SK-N-SH (cell line): ENCODE data around the gene VWA3B. TPM values are rescaled to one million over a fixed set of nuclear protein-coding genes. Genes with fewer than 3 reads are reported as not detected.

Source experiments
- CTCF ChIA-PET: fragments of 300-600, 350-600 bp; formaldehyde crosslinking; extraction: SDS; loops from one replicate; lab custom pipeline; 2021; lab: Yijun Ruan, JAX
- POLR2A ChIA-PET: fragments of 350-600 bp; sonication (Branson Sonifier 250); formaldehyde crosslinking; extraction: SDS; loops from one replicate; lab custom pipeline; 2020; ENCODE audit warnings: antibody characterized with exemption, inconsistent platforms; lab: Yijun Ruan, JAX
- DNase-seq: peaks from one replicate; pipeline ENCODE4 v3.0.0; 2012
- H2AFZ ChIP-seq: fragments of 200-600 bp; sonication (generic); 2 replicates; pipeline ENCODE4 v1.8.1; 2016; ENCODE audit warnings: antibody characterized with exemption, mild to moderate bottlenecking, low read depth
- H3F3A ChIP-seq: fragments of 200-600 bp; sonication (generic); replicated peaks from 2 replicates; pipeline ENCODE3; 2016; ENCODE audit warnings: antibody characterized with exemption, mild to moderate bottlenecking; ENCODE audit not compliant: insufficient read depth
- H3K27ac ChIP-seq, 2 experiments: fragments of 200-500 bp in 1 of 2; fragments of 200-600 bp in 1 of 2; sonication (Bioruptor generic) in 1 of 2; sonication (generic), shearing (Covaris generic) in 1 of 2; 2 replicates each; pipeline versions ENCODE4 v1.5.1 to v1.6.1; 2014 to 2016; ENCODE audit warnings: low read depth in 2 of 2, inconsistent platforms in 1 of 2, low read length in 1 of 2, mild to moderate bottlenecking in 1 of 2, mixed read lengths in 1 of 2
- H3K27me3 ChIP-seq: fragments of 200-600 bp; sonication (generic), shearing (Covaris generic); 2 replicates; pipeline ENCODE4 v1.6.1; 2016; ENCODE audit warnings: mixed run types; ENCODE audit not compliant: insufficient read depth
- H3K36me3 ChIP-seq, 2 experiments: fragments of 200-500 bp in 1 of 2; fragments of 200-600 bp in 1 of 2; sonication (Bioruptor generic) in 1 of 2; sonication (generic) in 1 of 2; replicated peaks in 1 of 2; 2 replicates each; pipeline versions ENCODE3 to v1.5.1; 2014 to 2016; ENCODE audit warnings: low read length in 1 of 2, mild to moderate bottlenecking in 1 of 2; ENCODE audit not compliant: insufficient read depth in 2 of 2, control insufficient read depth in 1 of 2
- H3K4me1 ChIP-seq, 2 experiments: fragments of 200-500 bp in 1 of 2; fragments of 200-600 bp in 1 of 2; sonication (Bioruptor generic) in 1 of 2; sonication (generic), shearing (Covaris generic) in 1 of 2; 2 replicates each; pipeline versions ENCODE4 v1.5.1 to v1.6.1; 2014 to 2016; ENCODE audit warnings: low read depth in 1 of 2, low read length in 1 of 2, mixed run types in 1 of 2; ENCODE audit not compliant: insufficient read depth in 2 of 2, control insufficient read depth in 1 of 2
- H3K4me2 ChIP-seq: fragments of 200-600 bp; sonication (generic), shearing (Covaris generic); 2 replicates; pipeline ENCODE4 v1.6.1; 2017; ENCODE audit warnings: mixed run types
- H3K4me3 ChIP-seq, 2 experiments: fragments of 200-500 bp in 1 of 2; fragments of 200-600 bp in 1 of 2; sonication (Bioruptor generic) in 1 of 2; sonication (generic), shearing (Covaris generic) in 1 of 2; 2 replicates each; pipeline versions ENCODE4 v1.5.1 to v1.8.1; 2014 to 2016; ENCODE audit warnings: low read depth in 2 of 2, inconsistent platforms in 1 of 2, low read length in 1 of 2, mild to moderate bottlenecking in 1 of 2, mixed read lengths in 1 of 2, moderate library complexity in 1 of 2
- H3K79me2 ChIP-seq: fragments of 200-600 bp; sonication (generic); 2 replicates; pipeline ENCODE4 v1.8.1; 2017; ENCODE audit warnings: mild to moderate bottlenecking; ENCODE audit not compliant: insufficient read depth
- H3K9ac ChIP-seq: fragments of 200-600 bp; sonication (generic); 2 replicates; pipeline ENCODE4 v1.6.1; 2017; ENCODE audit warnings: mixed run types
- H3K9me2 ChIP-seq: fragments of 200-600 bp; sonication (generic); 2 replicates; pipeline ENCODE4 v1.6.1; 2017; ENCODE audit warnings: mixed run types
- H3K9me3 ChIP-seq: fragments of 200-600 bp; sonication (generic); 2 replicates; pipeline ENCODE4 v1.6.1; 2017; ENCODE audit warnings: mixed run types, mild to moderate bottlenecking, moderate library complexity
- H4K20me1 ChIP-seq: fragments of 200-600 bp; sonication (generic); 2 replicates; pipeline ENCODE4 v1.6.1; 2017; ENCODE audit warnings: mild to moderate bottlenecking, mixed run types; ENCODE audit not compliant: insufficient read depth
- FOSL2 ChIP-seq: IDR thresholded peaks from 2 replicates; pipeline ENCODE4 v1.4.0; 2012; ENCODE audit warnings: low read depth, mild to moderate bottlenecking, moderate library complexity, borderline replicate concordance
- FOXJ3 ChIP-seq: sonication (generic); formaldehyde crosslinking; IDR thresholded peaks from 2 replicates; pipeline ENCODE4 v1.5.1; 2020; ENCODE audit warnings: mild to moderate bottlenecking, missing genetic modification reagents
- GATA2 ChIP-seq: sonication (generic); formaldehyde crosslinking; IDR thresholded peaks from 2 replicates; pipeline ENCODE4 v1.5.0; 2020; ENCODE audit warnings: mild to moderate bottlenecking, missing genetic modification reagents
- JUND ChIP-seq: IDR thresholded peaks from 2 replicates; pipeline ENCODE4 v1.4.0; 2012
- MEF2A ChIP-seq: IDR thresholded peaks from 2 replicates; pipeline ENCODE4 v1.4.0; 2012; ENCODE audit warnings: low read depth, borderline replicate concordance
- NFIC ChIP-seq: IDR thresholded peaks from 2 replicates; pipeline ENCODE4 v1.4.0; 2012; ENCODE audit warnings: borderline replicate concordance
- RCOR1 ChIP-seq: fragments of 150-350 bp; IDR thresholded peaks from 2 replicates; pipeline ENCODE4 v1.6.1; 2017; ENCODE audit warnings: antibody characterized with exemption, low read length
- RFX5 ChIP-seq: IDR thresholded peaks from 2 replicates; pipeline ENCODE4 v1.6.1; 2012; ENCODE audit warnings: mild to moderate bottlenecking, improper control_type of control experiment, low read length
- TAF1 ChIP-seq: IDR thresholded peaks from 2 replicates; pipeline ENCODE4 v1.6.1; 2012; ENCODE audit warnings: low read depth, mild to moderate bottlenecking, low read length, moderate library complexity, borderline replicate concordance
- WGBS: methylation state at CpG from one replicate; pipeline ENCODE4 v1.1.6; 2017; ENCODE audit warnings: low lambda C conversion rate; 5-methylcytosine and 5-hydroxymethylcytosine counted together
- polyA plus RNA-seq, 3 experiments: library from polyadenylated mRNA; depleted of rRNA; stranded (reverse); fragments of >200 nt; gene quantifications; 2 replicates each; pipeline ENCODE4 v1.2.3, GENCODE V29; 2012
- TF ChIP-seq, protein P1 (sequence below): IDR thresholded peaks from 2 replicates; pipeline ENCODE4 v1.4.0; 2012; ENCODE audit warnings: low read depth, borderline replicate concordance
- TF ChIP-seq, protein P2 (sequence below): IDR thresholded peaks from 2 replicates; pipeline ENCODE4 v1.4.0; 2012; ENCODE audit warnings: low read depth

Gene VWA3B
- polyA plus RNA-seq, 1 of the 3 experiments (the other 2 are of a cell fraction): not detected

DNA sequence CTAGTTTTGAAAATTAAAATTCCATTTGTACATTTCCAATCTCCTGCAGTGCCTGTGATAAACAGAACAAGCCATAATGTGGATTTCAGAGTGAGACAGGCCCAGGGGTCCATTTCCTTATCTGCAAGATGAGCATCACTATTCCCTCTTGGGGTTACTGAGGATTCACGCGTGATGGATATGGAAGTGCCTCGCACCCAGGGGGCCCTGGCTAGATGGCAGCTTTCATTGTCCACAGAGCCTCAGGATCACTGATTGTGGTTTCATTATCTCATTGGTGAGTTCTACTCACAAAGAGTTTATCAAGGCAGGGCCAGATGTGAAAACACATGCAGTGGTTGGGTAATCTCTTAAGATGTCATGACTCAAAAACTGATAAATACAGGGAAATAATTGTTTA is 270.9 kb downstream of the VWA3B start:
- Histone ChIP-seq H3K4me1 (no peaks in the 10 kb centered on the region), H3K36me3 (no peaks in the 10 kb centered on the region), H3K9me3 (no peaks in the 10 kb centered on the region), H3K4me3 (no peak overlapping the region), H4K20me1 (no peaks in the 10 kb centered on the region), H3K27ac (no peak overlapping the region), H2AFZ (no peak overlapping the region), H3K4me2 (no peak overlapping the region), H3K27me3 (no peaks in the 10 kb centered on the region), H3K79me2 (no peaks in the 10 kb centered on the region), H3K9me2 (no peaks in the 10 kb centered on the region), H3K9ac (no peak overlapping the region), H3F3A (no peaks in the 10 kb centered on the region)
- TF ChIP-seq NFIC: no peak
- no peak for TF ChIP-seq TAF1
- no peak for TF ChIP-seq GATA2 (CRISPR knock-in tag)
- no peak for TF ChIP-seq RCOR1
- TF ChIP-seq RFX5: no peak
- TF ChIP-seq, protein P1, sequence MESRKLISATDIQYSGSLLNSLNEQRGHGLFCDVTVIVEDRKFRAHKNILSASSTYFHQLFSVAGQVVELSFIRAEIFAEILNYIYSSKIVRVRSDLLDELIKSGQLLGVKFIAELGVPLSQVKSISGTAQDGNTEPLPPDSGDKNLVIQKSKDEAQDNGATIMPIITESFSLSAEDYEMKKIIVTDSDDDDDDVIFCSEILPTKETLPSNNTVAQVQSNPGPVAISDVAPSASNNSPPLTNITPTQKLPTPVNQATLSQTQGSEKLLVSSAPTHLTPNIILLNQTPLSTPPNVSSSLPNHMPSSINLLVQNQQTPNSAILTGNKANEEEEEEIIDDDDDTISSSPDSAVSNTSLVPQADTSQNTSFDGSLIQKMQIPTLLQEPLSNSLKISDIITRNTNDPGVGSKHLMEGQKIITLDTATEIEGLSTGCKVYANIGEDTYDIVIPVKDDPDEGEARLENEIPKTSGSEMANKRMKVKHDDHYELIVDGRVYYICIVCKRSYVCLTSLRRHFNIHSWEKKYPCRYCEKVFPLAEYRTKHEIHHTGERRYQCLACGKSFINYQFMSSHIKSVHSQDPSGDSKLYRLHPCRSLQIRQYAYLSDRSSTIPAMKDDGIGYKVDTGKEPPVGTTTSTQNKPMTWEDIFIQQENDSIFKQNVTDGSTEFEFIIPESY: no peak
- TF ChIP-seq, protein P2, sequence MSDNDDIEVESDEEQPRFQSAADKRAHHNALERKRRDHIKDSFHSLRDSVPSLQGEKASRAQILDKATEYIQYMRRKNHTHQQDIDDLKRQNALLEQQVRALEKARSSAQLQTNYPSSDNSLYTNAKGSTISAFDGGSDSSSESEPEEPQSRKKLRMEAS: no peak
- no peak for TF ChIP-seq MEF2A
- no peak for TF ChIP-seq FOSL2
- no peak for TF ChIP-seq FOXJ3 (CRISPR knock-in tag)
- DNase-seq: no peak
- ChIA-PET CTCF (interaction anchor here (2.3 kb wide), 1 partner anchor 27 kb away, joined by 7 read pairs; no protein-coding TSS in a partner anchor), POLR2A (no interaction called here)
- 76% methylated on average over 3 of the region's 3 CpGs for WGBS

DNA sequence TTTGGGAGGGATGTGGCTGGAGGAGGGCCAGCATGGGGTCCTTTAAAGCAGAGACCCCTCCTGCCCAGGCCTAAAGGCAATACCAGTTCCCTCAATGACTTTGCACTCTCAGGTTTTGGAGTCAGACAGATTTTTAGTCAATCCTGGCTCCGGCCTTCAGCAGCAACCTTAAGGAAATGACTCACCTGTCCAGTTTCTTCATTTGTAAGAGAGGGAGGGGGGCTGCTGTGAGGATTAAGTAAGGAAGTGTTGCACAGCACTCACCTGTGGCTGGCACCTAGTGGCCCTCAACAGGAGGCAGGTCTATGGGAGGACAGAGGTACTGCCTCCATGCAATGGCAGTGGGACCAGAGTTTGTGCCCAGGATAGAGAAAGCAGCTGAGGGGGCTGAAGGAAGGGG is 273.0 kb downstream of the VWA3B start:
- H3K9me2 ChIP-seq: no peaks in the 10 kb centered on the region
- H3K27ac ChIP-seq: no peak overlapping the region
- no peaks in the 10 kb centered on the region for H4K20me1 ChIP-seq
- H3K9ac ChIP-seq: no peak overlapping the region
- H3K27me3 ChIP-seq: no peaks in the 10 kb centered on the region
- 60% methylated on average over 1 of the region's 1 CpG for WGBS
- CTCF ChIA-PET: no interaction called here
- H3K4me1 ChIP-seq: no peaks in the 10 kb centered on the region
- POLR2A ChIA-PET: no interaction called here
- no peaks in the 10 kb centered on the region for H3F3A ChIP-seq
- no peak overlapping the region for H3K4me2 ChIP-seq
- H2AFZ ChIP-seq: no peak overlapping the region
- no peaks in the 10 kb centered on the region for H3K79me2 ChIP-seq
- TF ChIP-seq JUND: no peak
- TF ChIP-seq, all 33 proteins: peak for 0
- DNase-seq: no peak
- Histone ChIP-seq H3K36me3 (no peaks in the 10 kb centered on the region), H3K9me3 (no peaks in the 10 kb centered on the region), H3K4me3 (no peak overlapping the region)

Other genes starting within 250 kb of the VWA3B start
- 7.8 and 9.1 TPM in 2 replicates for gene TMEM131, start 91.2 kb upstream of the VWA3B start, polyA plus RNA-seq (2012; rRNA removed)